Progenitor cell of endocrine pancreas (in vitro differentiated cells): ENCODE data around the gene C6orf62. TPM values are rescaled to one million over a fixed set of nuclear protein-coding genes. Genes with fewer than 3 reads are reported as not detected.
A peak's percentile ranks its signal among the peaks of the same experiment; 100 is the strongest.

ENCODE experiments used
- DNase-seq: peaks from one replicate; pipeline ENCODE4 v3.0.0; 2021; ENCODE audit warnings: low spot score; ENCODE audit not compliant: unreplicated experiment
- H3K27ac Mint-ChIP-seq: 2 replicates; pipeline ENCODE4 v1.8.0; 2021; ENCODE audit warnings: mild to moderate bottlenecking, moderate library complexity, mixed read lengths
- H3K27me3 Mint-ChIP-seq: 2 replicates; pipeline ENCODE4 v1.8.0; 2021; ENCODE audit warnings: mixed read lengths
- H3K36me3 Mint-ChIP-seq: 2 replicates; pipeline ENCODE4 v1.8.0; 2022; ENCODE audit warnings: mixed read lengths; ENCODE audit not compliant: insufficient read depth
- H3K4me1 Mint-ChIP-seq: 2 replicates; pipeline ENCODE4 v1.8.0; 2021; ENCODE audit warnings: low read depth, mixed read lengths
- H3K4me3 Mint-ChIP-seq: 2 replicates; pipeline ENCODE4 v1.8.0; 2021; ENCODE audit warnings: low read depth, mild to moderate bottlenecking, moderate library complexity, mixed read lengths
- H3K9me3 Mint-ChIP-seq: 2 replicates; pipeline ENCODE4 v1.8.0; 2021; ENCODE audit warnings: low read depth, mixed read lengths
- total RNA-seq: library from RNA; stranded (reverse); gene quantifications from 2 replicates; pipeline ENCODE4 v1.2.1, GENCODE V29; 2021
- TF ChIP-seq, protein P1 (sequence below): fragments of 200-600 bp; sonication (generic); IDR thresholded peaks from one replicate; pipeline ENCODE4 v1.5.0; 2021; ENCODE audit warnings: antibody characterized with exemption, mild to moderate bottlenecking; ENCODE audit not compliant: unreplicated experiment

C6orf62 gene
- total RNA-seq, 1 donor from 2014 or later: 88.6 TPM

- Mint-ChIP-seq H3K4me1 (peaks cover 6% of the 10 kb centered on the region), H3K36me3 (peaks cover 52% of the 10 kb centered on the region), H3K27ac (peak overlapping the region; percentile 11)
Observed at GRCh38 chr6:24710519-24711303, 8.2 kb downstream of the C6orf62 start.

GRCh38 chr6:24709014-24709711, 9.8 kb downstream of the C6orf62 start:
- H3K36me3 Mint-ChIP-seq: peaks cover 44% of the 10 kb centered on the region
- no peaks in the 10 kb centered on the region for H3K9me3 Mint-ChIP-seq
- H3K4me3 Mint-ChIP-seq: no peak overlapping the region
- no peak for DNase-seq
- TF ChIP-seq, protein P1, sequence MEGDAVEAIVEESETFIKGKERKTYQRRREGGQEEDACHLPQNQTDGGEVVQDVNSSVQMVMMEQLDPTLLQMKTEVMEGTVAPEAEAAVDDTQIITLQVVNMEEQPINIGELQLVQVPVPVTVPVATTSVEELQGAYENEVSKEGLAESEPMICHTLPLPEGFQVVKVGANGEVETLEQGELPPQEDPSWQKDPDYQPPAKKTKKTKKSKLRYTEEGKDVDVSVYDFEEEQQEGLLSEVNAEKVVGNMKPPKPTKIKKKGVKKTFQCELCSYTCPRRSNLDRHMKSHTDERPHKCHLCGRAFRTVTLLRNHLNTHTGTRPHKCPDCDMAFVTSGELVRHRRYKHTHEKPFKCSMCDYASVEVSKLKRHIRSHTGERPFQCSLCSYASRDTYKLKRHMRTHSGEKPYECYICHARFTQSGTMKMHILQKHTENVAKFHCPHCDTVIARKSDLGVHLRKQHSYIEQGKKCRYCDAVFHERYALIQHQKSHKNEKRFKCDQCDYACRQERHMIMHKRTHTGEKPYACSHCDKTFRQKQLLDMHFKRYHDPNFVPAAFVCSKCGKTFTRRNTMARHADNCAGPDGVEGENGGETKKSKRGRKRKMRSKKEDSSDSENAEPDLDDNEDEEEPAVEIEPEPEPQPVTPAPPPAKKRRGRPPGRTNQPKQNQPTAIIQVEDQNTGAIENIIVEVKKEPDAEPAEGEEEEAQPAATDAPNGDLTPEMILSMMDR: no peak
- no peak overlapping the region for H3K27ac Mint-ChIP-seq
- H3K27me3 Mint-ChIP-seq: no peaks in the 10 kb centered on the region
- peaks cover 5% of the 10 kb centered on the region for H3K4me1 Mint-ChIP-seq

More at GRCh38 chr6:24710519-24711303, 8.2 kb downstream of the C6orf62 start:
- H3K27me3 Mint-ChIP-seq: no peaks in the 10 kb centered on the region
- H3K9me3 Mint-ChIP-seq: no peaks in the 10 kb centered on the region
- H3K4me3 Mint-ChIP-seq: no peak overlapping the region
- DNase-seq: no peak
- TF ChIP-seq, protein P1: no peak

DNA sequence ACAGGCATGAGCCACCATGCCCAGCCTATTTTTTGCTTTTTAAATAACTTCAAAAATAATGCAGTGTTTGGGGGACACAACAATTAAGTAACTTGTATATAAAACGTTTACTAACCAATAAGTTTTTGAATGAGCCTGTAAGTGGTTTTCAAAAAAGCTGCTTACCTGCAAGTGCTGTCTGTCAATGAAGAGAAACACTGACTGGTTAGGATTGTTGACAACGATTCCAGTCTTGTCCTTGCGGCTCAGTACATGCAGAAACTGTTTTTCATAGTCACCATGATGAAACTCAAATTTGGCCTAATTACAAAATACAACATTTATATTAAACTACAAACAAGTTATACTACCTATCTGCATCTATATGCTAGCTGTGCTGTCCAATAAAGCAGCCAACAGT, 10.3 kb downstream of the C6orf62 start:
- peaks cover 4% of the 10 kb centered on the region for H3K4me1 Mint-ChIP-seq
- TF ChIP-seq, protein P1: no peak
- no peak overlapping the region for H3K4me3 Mint-ChIP-seq
- DNase-seq: no peak
- no peaks in the 10 kb centered on the region for H3K9me3 Mint-ChIP-seq
- H3K27me3 Mint-ChIP-seq: no peaks in the 10 kb centered on the region
- H3K27ac Mint-ChIP-seq: no peak overlapping the region
- H3K36me3 Mint-ChIP-seq: peaks cover 43% of the 10 kb centered on the region

DNA sequence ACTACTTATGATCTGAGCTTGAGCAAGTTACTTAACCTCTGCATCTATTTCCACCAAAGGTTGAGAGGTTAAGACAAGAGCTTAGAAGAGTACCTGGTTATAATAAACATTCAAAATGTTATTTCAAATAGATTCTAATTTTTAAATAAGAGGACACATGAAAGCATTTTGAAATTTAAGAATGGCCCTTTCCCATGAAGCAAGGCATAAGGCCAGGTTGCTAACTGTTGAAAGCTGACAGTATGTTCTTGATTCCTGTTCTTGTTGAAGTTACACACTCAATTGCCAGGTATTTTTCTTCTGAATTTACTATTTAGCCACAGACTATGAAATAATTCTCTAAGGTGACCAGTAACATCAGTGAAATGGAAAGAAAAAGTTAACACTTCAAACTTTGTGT, 14.5 kb downstream of the C6orf62 start:
- Mint-ChIP-seq H3K27ac (no peak overlapping the region), H3K36me3 (peaks cover 36% of the 10 kb centered on the region), H3K4me1 (peaks cover 5% of the 10 kb centered on the region), H3K27me3 (no peaks in the 10 kb centered on the region), H3K9me3 (no peaks in the 10 kb centered on the region), H3K4me3 (no peak overlapping the region)
- no peak for DNase-seq
- TF ChIP-seq, protein P1: no peak

GRCh38 chr6:24702720-24703282, 16.2 kb downstream of the C6orf62 start:
- Mint-ChIP-seq H3K4me1 (peaks cover 7% of the 10 kb centered on the region), H3K4me3 (no peak overlapping the region), H3K27me3 (no peaks in the 10 kb centered on the region), H3K36me3 (peaks cover 35% of the 10 kb centered on the region), H3K9me3 (no peaks in the 10 kb centered on the region), H3K27ac (peak overlapping the region; percentile 85)
- DNase-seq: no peak
- TF ChIP-seq, protein P1: no peak
